ENCODE data around the gene MAP3K13. TPM values are rescaled to one million over a fixed set of nuclear protein-coding genes. Genes with fewer than 3 reads are reported as not detected.

The MAP3K13 gene
- total RNA-seq, 6 experiments from 2014 or later: 20.9 to 28.4 (median 25.1) TPM

DNA sequence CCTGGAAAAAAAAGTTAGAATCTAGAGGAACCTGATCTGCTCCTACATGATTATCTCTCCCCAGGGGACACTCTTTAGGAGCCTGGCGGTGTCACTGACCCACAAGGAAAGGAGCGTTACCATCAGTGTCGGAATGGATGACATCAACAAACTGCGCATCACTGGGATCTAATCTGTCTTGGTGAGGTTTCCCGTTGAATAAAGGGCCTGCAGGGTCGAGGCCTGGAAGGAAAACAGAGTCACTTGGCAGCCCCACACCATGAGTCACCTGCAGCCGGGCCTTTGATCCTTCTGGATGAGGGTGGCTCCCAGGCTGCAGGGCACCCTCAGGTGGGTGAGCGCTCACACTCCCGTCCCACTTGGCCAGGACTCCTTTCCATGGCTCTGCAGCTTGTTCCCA, 164.4 kb downstream of the MAP3K13 start:
- H3K27me3 Mint-ChIP-seq (ENCODE audit: insufficient read depth): peaks cover 12% of the 10 kb centered on the region
- no peak overlapping the region for H3K27ac Mint-ChIP-seq
- DNase-seq: no peak
- no peaks in the 10 kb centered on the region for H3K9me3 Mint-ChIP-seq
- TF ChIP-seq, protein P1, sequence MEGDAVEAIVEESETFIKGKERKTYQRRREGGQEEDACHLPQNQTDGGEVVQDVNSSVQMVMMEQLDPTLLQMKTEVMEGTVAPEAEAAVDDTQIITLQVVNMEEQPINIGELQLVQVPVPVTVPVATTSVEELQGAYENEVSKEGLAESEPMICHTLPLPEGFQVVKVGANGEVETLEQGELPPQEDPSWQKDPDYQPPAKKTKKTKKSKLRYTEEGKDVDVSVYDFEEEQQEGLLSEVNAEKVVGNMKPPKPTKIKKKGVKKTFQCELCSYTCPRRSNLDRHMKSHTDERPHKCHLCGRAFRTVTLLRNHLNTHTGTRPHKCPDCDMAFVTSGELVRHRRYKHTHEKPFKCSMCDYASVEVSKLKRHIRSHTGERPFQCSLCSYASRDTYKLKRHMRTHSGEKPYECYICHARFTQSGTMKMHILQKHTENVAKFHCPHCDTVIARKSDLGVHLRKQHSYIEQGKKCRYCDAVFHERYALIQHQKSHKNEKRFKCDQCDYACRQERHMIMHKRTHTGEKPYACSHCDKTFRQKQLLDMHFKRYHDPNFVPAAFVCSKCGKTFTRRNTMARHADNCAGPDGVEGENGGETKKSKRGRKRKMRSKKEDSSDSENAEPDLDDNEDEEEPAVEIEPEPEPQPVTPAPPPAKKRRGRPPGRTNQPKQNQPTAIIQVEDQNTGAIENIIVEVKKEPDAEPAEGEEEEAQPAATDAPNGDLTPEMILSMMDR (IDR thresholded peaks at IDR 0.05): no peak
- no peaks in the 10 kb centered on the region for H3K36me3 Mint-ChIP-seq (ENCODE audit: low read depth)
- H3K4me3 Mint-ChIP-seq: no peak overlapping the region
- no peaks in the 10 kb centered on the region for H3K4me1 Mint-ChIP-seq (ENCODE audit: low read depth)

DNA sequence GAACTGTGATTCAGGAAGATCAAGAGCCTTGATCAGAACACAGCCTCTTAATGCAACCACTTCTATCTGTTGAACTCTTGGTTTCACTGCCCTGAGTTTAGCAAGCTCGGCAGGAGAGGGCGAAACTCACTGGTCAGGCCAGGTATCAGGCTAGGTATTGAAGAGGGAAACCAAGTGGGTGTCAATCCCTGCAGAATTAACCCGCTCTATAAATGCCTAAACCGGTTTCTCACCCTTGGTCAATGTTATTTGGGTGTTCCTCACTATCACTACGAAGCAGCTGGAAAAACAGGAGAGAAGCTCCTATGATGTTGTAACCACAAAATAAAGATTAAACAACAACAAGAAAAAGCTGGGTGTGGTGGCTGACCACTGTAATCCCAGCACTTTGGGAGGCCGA, 165.6 kb downstream of the MAP3K13 start:
- DNase-seq: no peak
- Mint-ChIP-seq H3K9me3 (no peaks in the 10 kb centered on the region), H3K27me3 (ENCODE audit: insufficient read depth) (peaks cover 11% of the 10 kb centered on the region), H3K36me3 (ENCODE audit: low read depth) (no peaks in the 10 kb centered on the region), H3K4me3 (no peak overlapping the region), H3K27ac (no peak overlapping the region), H3K4me1 (ENCODE audit: low read depth) (no peaks in the 10 kb centered on the region)
- TF ChIP-seq, protein P1 (IDR thresholded peaks at IDR 0.05): no peak

DNA sequence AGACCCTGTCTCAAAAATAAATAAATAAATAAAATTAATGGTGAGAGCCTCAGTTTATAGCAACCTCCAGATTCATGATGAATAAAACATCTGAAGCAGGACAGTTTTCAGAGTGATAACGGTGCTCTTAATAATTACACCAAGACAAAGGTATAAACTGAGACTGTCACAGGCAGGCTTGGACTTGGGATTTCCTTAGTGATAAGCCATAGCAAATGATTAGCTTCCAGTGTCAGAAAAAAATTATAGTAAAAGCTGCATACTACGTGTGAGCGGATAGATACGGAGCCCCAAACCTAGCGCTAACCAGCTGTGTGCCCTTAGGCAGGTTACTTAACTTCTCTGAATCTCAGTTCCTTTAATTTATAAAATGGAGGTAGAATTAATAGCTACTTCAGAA, 167.9 kb downstream of the MAP3K13 start:
- no peak overlapping the region for H3K27ac Mint-ChIP-seq
- no peaks in the 10 kb centered on the region for H3K36me3 Mint-ChIP-seq (ENCODE audit: low read depth)
- no peak for DNase-seq
- H3K4me1 Mint-ChIP-seq (ENCODE audit: low read depth): no peaks in the 10 kb centered on the region
- H3K27me3 Mint-ChIP-seq (ENCODE audit: insufficient read depth): peaks cover 7% of the 10 kb centered on the region
- no peaks in the 10 kb centered on the region for H3K9me3 Mint-ChIP-seq
- TF ChIP-seq, protein P1 (IDR thresholded peaks at IDR 0.05): no peak
- H3K4me3 Mint-ChIP-seq: no peak overlapping the region

DNA sequence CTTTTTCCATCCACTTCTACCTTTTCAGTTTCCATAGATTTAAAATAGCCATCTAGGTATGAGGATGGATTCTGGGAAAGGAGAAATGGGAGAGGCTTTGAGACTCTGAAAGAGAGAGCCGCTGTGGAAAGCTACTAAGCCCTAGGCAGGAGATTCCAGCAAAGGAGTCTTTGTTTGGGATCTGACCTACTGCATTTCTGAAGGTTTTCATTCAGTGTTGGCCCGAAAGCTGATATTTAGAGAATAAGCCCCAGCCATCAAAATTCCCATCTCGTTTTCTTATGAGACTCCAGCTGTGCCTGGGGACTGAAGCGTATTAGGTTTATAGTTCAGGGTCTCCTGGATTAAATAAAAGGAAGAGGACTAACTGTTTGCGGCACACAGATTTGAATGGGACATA, 170.0 kb downstream of the MAP3K13 start:
- no peaks in the 10 kb centered on the region for H3K9me3 Mint-ChIP-seq
- peaks cover 10% of the 10 kb centered on the region for H3K4me1 Mint-ChIP-seq (ENCODE audit: low read depth)
- no peak overlapping the region for H3K27ac Mint-ChIP-seq
- DNase-seq: no peak
- TF ChIP-seq, protein P1 (IDR thresholded peaks at IDR 0.05): no peak
- H3K36me3 Mint-ChIP-seq (ENCODE audit: low read depth): no peaks in the 10 kb centered on the region
- H3K4me3 Mint-ChIP-seq: no peak overlapping the region
- H3K27me3 Mint-ChIP-seq (ENCODE audit: insufficient read depth): peaks cover 6% of the 10 kb centered on the region

DNA sequence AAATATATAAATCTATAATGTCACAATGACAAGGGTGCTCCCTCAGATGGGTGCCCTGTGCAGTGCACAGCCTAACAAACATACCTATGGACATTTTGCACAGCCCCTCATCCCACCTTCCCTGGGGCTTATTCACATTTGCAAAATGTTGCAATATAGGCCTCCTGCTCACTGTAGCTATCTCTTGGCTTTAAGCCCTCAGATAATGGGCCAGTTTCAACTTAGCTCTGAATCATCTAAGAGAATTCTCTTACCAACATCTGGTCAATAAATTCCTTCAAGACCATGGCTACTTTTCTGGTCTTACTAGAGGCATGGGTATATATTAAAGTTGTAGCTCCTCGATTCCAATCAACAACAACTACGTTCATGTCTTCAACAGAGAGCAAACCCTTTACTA, 171.6 kb downstream of the MAP3K13 start:
- no peak for DNase-seq
- Mint-ChIP-seq H3K27me3 (ENCODE audit: insufficient read depth) (peaks cover 6% of the 10 kb centered on the region), H3K9me3 (no peaks in the 10 kb centered on the region), H3K4me3 (no peak overlapping the region), H3K27ac (no peak overlapping the region), H3K36me3 (ENCODE audit: low read depth) (no peaks in the 10 kb centered on the region), H3K4me1 (ENCODE audit: low read depth) (peaks cover 10% of the 10 kb centered on the region)
- TF ChIP-seq, protein P1 (IDR thresholded peaks at IDR 0.05): no peak
